Mononuclear cell (primary cell): ENCODE measurements around the gene RASGRF2. TPM values are rescaled to one million over a fixed set of nuclear protein-coding genes. Genes with fewer than 3 reads are reported as not detected.
"Not testable (repeated sequence)": the region's sequence is repeated elsewhere in the genome, so short reads cannot be mapped to it uniquely, and the experiment has no call there.

ENCODE experiments used
- H3K27me3 ChIP-seq: 2 replicates; pipeline ENCODE4 v1.6.0; 2011; ENCODE audit warnings: low read length, control low read depth; ENCODE audit not compliant: insufficient read depth
- H3K4me1 ChIP-seq: 2 replicates; pipeline ENCODE4 v1.5.1; 2011; ENCODE audit warnings: mild to moderate bottlenecking, low read length, control low read depth; ENCODE audit not compliant: insufficient read depth
- H3K4me3 ChIP-seq: 2 replicates; pipeline ENCODE4 v1.5.1; 2011; ENCODE audit warnings: mild to moderate bottlenecking, low read length, moderate library complexity
- H3K9me3 ChIP-seq: 2 replicates; pipeline ENCODE4 v1.5.1; 2011; ENCODE audit warnings: low read depth, mild to moderate bottlenecking, control low read depth, low read length
- total RNA-seq: library from RNA; depleted of rRNA; stranded (reverse); fragments of >200 nt; gene quantifications from one replicate; pipeline ENCODE4 v1.2.3, GENCODE V29; 2012

The RASGRF2 gene
- total RNA-seq, 1 donor: 14.7 TPM

DNA sequence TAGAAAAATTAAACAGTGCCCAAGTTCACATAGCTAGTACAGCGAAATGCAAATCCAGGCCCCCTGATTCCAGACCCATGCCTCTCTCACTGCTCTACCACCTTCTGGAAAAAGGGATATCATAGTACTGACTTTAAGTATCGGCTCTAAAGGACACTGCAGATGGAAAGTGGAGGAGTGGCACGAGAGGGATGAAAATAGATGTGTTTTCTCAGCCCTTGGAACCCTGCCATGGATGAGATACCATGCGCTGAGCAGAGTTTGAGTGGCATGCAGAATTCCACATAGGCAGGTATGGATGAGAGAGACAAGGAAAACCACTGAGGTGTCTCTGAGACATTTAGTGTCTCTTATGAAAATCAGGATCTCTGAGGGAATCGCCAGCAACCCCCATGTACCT, 291.8 kb downstream of the RASGRF2 start:
- H3K27me3 ChIP-seq: no peaks in the 10 kb centered on the region
- no peaks in the 10 kb centered on the region for H3K4me1 ChIP-seq
- no peak overlapping the region for H3K4me3 ChIP-seq
- no peaks in the 10 kb centered on the region for H3K9me3 ChIP-seq

DNA sequence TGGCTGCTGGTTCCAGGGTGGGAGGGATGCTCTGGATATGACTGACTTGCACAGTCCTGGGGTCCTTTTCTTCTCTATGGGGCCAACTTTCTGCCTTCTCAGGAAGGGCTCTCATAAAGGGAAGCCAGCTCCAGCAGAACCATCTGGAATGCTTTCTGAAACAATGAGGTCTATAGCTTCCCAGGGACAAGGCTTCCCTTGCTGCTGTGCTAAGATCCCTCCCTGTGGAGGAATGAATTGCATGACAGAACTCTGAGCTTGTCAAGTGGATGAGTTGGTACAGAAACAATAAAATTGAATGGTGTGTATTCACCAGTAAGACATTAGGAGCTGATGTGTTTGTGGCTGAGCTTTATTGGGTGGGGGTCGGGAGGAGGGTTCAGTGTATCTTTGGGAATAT, 292.7 kb downstream of the RASGRF2 start:
- Histone ChIP-seq H3K27me3 (no peaks in the 10 kb centered on the region), H3K4me3 (no peak overlapping the region), H3K4me1 (no peaks in the 10 kb centered on the region), H3K9me3 (no peaks in the 10 kb centered on the region)

DNA sequence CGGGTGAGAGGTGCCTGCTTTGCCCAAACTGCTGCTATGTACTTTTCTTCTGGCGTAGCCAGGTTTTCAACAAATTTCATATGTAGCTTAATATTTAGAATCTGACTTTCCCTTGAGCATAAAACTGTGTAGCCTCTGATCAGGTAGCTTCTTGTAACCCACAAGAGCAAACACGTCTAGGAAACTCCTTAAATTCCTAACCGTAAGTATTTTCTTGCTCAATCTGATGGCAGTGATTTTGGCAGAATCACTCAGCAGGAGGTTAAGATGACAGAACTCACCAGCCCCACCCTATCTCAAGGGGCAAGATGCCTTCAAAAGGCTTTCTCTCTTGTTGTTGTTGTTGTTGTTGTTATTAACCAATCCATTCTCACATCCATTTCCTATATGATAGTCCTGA, 293.7 kb downstream of the RASGRF2 start:
- Histone ChIP-seq H3K9me3 (no peaks in the 10 kb centered on the region), H3K4me3 (no peak overlapping the region), H3K4me1 (no peaks in the 10 kb centered on the region), H3K27me3 (no peaks in the 10 kb centered on the region)

DNA sequence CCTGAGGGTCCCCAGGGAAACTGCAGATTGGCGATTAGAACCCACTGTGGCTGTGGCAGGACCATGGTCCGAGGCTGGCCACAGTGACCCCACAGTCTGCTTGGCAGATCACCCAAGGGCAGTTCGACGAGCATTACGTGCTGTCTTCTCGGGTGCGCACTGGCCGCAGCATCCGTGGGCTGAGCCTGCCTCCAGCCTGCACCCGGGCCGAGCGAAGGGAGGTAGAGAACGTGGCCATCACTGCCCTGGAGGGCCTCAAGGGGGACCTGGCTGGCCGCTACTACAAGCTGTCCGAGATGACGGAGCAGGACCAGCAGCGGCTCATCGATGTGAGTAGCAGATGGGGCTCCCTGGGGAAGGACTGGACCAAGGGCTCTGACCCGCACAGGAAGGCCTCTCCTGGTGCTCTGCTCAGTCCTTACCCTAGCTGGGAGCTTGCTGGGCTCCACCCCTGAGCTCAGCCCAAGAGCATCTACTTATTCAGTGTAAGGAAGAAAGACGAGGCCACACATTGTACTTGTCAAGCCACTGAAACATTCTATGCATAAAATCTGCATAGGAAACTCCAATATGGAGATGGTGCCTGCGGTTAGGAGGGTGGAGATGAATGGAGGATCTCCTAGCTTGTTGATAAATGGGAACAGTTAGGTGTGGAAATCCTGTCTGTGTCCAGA, 294.9 kb downstream of the RASGRF2 start:
- no peaks in the 10 kb centered on the region for H3K9me3 ChIP-seq
- no peak overlapping the region for H3K4me3 ChIP-seq
- H3K4me1 ChIP-seq: no peaks in the 10 kb centered on the region
- no peaks in the 10 kb centered on the region for H3K27me3 ChIP-seq

DNA sequence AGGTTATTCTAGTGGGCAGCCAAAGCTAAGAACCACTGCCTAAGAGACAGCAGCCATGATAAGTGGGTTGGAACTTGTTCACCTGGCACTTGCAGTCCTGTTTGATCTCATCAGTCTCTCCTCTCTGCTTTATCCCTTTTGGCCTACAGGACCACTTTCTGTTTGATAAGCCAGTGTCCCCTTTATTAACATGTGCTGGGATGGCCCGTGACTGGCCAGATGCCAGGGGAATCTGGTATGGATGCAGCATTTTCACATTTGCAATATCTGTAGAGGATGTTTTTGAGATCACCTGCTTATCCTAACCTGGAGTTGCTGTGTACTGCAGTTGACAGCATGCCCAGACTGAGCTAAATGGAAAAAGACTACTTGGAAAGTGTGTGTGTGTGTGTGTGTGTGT, 296.6 kb downstream of the RASGRF2 start:
- Histone ChIP-seq H3K9me3 (no peaks in the 10 kb centered on the region), H3K4me3 (no peak overlapping the region), H3K4me1 (no peaks in the 10 kb centered on the region), H3K27me3 (no peaks in the 10 kb centered on the region)

DNA sequence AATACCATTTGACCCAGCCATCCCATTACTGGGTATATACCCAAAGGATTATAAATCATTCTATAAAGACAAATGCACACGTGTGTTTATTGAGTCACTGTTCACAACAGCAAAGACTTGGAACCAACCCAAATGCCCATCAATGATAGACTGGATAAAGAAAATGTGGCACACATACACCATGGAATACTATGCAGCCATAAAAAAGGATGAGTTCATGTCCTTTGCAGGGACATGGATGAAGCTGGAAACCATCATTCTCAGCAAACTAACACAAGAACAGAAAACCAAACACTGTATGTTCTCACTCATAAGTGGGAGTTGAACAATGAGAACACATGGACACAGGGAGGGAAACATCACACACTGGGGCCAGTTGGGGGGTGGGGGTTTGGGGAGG, 302.6 kb downstream of the RASGRF2 start:
- not testable (repeated sequence) for H3K4me3 ChIP-seq, H3K4me1 ChIP-seq, H3K27me3 ChIP-seq, H3K9me3 ChIP-seq

DNA sequence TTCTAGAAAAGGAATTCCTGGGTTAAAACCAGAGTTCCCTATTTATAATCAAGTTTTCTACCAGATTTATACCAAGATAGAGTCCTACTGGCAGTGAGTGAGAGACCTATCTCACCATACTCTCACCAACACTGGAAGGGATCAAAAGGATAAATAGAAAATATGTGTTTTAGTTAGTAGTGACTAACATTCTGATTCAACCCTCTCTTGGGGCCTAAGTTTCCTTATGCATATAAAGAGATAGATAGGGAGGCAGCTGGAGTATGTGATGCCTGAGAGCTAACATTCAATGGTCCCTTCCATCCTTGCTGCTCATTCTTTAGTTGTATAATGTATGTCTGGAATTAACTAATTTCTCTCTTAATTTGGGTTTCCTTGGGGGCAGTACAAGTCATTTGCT, 304.9 kb downstream of the RASGRF2 start:
- no peak overlapping the region for H3K4me3 ChIP-seq
- H3K9me3 ChIP-seq: no peaks in the 10 kb centered on the region
- H3K27me3 ChIP-seq: no peaks in the 10 kb centered on the region
- H3K4me1 ChIP-seq: no peaks in the 10 kb centered on the region

DNA sequence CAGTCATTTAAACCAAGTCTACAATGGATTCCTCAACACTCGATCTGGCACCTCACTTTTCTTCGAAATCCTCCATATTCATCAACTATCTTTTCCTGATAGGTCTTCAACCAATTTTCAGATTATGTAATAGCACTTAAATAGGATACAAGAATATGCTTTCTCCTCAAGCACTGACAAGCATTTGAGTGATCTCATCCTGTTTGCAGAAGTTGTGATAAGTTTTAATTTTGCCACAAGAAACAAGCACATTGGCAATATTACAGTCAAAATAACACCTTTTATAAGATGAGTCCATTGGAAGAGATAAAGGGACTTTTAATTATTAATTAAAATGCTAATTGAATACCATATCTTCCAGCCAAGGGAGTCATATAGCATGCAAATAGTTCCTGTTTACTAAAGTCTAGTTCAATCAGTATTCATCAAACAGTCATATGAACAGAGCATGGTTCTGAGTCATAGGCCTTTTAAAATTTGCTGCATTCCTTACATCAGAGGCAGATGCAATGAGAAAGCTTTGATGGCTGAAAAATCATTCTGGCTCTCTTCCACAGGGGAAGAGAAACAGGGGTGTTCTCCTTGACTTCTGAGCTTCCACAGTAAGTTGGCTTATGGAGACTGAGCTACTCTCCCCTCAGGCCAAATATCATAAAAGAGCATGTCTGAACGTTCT, 308.5 kb downstream of the RASGRF2 start:
- Histone ChIP-seq H3K4me3 (no peak overlapping the region), H3K4me1 (no peaks in the 10 kb centered on the region), H3K9me3 (peaks cover 7% of the 10 kb centered on the region), H3K27me3 (no peaks in the 10 kb centered on the region)

DNA sequence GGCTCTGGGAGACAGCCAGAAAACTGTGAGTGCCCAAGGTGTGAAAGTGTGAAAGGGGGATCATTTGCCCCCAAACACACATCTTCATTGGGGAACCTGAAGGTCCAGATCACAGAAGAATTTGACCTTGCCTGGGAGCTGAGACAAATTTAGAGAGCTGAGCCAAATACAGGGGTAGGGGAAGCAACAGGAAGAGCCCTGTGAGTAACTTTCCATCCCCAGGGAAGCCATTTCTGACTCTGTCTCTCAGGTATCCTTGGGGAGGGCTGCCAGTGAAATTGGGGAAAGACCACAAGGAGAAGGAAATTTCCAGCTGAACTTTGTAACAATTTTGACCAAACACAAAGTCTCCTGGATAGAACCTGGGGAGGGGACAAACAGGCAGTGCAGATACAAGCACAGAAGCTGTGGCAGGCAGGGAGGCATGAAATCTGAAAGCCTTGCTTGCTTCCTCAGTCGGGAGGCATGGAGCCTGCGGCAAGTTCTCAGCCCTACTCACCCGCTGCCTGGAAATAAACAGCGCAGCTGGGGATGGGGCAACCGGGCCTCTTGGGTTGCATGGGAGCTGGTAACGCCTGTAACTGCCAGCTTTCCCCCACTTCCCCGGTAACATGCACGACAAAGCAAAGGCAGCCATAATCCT, 309.7 kb downstream of the RASGRF2 start:
- Histone ChIP-seq H3K9me3 (peaks cover 7% of the 10 kb centered on the region), H3K27me3 (no peaks in the 10 kb centered on the region), H3K4me1 (no peaks in the 10 kb centered on the region)

DNA sequence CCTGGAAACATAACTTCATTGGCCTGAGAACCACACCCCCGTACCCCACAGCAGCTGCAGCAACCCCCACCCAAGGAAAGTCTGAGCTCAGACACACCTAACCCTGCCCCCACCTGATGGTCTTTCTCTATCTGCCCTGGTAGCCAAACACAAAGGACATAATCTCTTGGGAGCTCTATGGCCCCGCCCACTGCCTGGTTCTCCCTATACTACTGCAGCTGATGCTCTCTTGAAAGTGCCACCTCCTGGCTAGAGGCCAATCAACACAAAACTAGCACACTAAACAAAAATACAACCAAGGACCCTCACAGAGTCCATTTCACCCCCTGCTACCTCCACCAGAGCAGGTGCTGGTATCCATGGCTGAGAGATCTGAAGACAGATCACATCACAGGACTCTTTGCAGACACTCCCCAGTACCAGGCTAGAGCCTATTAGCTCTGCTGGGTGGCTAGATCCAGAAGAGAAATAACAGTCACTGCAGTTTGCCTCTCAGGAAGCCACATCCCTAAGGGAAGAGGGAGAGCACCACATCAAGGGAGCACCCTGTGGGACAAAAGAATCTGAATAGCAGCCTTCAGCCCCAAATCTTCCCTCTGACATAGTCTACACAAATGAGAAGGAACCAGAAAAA, 310.3 kb downstream of the RASGRF2 start:
- H3K27me3 ChIP-seq, H3K4me1 ChIP-seq, H3K4me3 ChIP-seq, H3K9me3 ChIP-seq: not testable (repeated sequence)

More for the DNA sequence above, 309.7 kb downstream of the RASGRF2 start:
- H3K4me3 ChIP-seq: no peak overlapping the region
